HL-60/S4 (cell line): ENCODE data around the gene CAD.

Source experiments
- in situ Hi-C: fragments of 300-500 bp; cut with MboI; formaldehyde crosslinking; loops from 2 replicates; pipeline ENCODE4 v1.14.3; 2022; ENCODE audit warnings: low sequenced_read_pairs

CAD gene

DNA sequence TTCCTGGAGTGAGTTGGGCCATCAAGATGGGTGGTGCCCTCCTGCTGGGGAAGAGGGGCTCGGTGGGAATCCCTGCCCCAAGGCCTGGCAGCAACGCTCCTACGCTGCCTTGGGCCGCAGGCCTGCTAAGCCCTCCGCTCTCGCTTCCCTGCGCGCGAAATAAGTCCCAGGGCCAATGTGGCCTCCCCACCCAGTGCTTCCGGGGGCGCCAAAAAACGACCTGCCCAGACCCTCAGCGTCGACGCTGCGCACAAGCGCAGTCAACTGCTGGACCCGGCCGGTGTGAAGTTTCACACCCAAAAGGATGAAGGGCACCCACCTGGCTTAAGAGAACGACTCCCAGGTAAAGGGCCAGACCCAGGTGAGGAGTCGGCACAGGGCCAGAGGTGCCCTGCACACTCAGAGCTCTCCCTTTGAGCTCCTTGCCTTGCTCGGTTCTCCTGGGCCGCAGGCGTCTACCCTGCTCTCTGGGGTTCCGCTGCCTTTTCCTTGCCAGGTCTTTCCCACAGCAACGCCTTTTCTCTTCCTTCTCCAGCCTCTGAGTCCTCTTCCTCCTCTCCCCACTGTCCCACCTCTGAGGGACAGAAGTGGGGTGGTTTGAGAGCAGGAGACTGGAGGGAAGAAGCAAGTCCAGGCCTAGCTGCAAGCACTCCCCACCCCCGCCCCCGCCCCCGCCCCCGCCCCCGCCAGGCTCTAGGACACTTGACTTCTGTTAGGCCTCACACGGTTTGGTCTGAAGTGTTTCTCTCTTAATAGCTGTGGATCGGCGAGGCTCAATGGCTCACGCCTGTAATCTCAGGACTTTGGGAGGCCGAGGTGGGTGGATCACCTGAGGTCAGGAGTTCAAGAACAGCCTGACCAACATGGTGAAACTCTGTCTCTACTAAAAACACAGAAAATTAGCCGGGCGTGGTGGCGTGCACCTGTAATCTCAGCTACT, 58.3 kb downstream of the CAD start, which contains the start of gene DNAJC5G:
DNAJC5G (plus strand) TSS at position 223 of the 940 bp plus-strand sequence. CDS start 1,296 bp downstream, outside the sequence.
- in situ Hi-C loops = no loop called here

DNA sequence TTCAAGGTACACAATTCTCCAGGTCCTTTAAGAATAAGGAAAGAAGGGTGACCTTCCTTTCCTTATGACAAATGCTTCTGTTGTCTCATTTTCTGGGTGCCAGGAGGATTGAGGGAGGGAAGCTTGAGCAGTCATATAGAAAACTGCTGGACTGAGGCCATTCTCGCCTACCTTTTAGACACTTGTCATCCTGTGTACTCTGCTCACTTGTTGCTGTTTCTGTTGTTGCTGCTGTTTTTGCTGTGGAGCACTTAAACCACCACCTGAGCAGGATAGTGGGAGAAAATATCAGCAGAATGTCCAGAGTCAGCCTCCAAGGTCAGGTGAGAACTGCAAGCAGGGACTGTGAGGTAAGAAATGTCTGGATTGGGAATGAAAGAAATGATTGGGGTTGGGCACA, 60.8 kb downstream of the CAD start:
- in situ Hi-C loops = no loop called here

DNA sequence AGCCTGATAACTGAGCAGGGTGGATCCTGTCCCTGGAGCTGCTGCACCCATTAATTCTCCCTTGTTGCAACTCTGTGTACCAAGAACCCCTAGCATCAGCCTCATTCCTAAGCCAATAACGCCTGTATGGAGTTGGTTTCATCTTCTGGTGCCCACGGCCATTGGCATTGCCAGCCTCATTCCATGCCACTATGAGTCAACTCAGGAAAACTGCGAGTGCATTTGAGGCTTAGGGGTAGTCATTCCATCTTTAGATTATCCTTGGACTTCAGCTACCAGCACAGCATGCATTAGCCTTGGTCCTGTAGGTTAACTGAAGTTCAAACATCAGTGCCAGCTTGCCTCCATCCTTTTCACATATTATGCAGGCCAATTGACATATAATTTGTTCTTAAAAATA, 63.7 kb downstream of the CAD start:
- in situ Hi-C loops = loop anchor here (10.0 kb wide), 2 partner anchors 186 to 326 kb away; no protein-coding TSS in a partner anchor

DNA sequence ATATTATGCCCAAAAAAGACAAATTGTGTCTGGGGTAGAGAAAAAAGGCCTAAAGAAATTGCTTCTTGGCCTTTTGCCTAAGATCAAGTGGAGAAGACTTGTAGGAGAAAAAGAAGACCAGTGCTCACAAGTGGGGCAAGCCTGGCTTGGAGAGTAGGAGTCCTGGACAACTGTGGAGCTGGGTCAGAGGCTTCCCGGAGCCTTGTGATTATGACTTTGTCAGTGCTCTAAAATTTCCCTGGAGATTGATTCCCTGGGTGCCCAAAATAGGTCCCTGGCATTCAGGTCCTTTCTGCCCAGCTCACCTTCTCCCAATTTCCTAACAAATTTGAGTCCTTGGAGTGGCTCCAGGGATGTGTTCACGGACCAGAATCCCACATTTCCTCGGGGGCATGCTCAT, 64.3 kb downstream of the CAD start:
- in situ Hi-C loops = loop anchor here (10.0 kb wide), 2 partner anchors 187 to 327 kb away; no protein-coding TSS in a partner anchor

DNA sequence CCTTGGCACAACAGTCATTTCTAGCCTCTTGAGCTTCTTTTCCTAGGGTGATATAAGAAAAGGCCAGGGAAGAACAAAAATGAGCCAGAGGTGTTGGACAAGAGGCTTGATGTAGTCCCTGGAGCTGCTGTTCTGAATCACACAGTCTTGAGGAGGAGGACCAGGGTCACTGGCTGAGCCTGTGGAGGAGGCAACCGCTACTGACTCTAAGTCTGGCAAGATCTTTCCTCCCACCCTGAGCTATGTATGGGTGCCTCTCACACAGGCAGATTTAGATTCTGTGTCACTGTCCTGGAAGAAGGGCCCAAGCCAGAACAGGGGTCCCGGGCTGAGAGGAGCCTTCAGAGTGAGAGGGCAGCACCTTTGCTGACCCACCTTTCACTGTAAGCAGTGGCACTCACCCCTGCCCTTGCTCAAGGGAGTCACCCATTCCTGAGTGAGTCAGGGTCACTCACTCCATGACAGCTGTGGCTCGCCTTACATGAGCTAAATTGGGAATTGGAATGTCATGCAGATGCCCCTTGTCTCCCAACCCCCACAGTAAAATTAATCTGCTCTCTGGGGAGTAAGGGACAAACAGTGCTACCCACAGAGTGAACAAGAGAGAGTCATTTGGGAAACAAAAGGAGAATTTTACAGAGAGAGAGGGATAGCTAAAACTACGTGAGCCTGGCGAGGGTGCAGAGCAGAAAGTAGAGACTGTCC, 64.8 kb downstream of the CAD start, which contains the start of gene TRIM54:
TRIM54 (plus strand) TSS at position 575 of the 705 bp plus-strand sequence. CDS start 303 bp downstream, outside the sequence.
- in situ Hi-C loops = loop anchor here (10.0 kb wide), 2 partner anchors 187 to 327 kb away; no protein-coding TSS in a partner anchor

DNA sequence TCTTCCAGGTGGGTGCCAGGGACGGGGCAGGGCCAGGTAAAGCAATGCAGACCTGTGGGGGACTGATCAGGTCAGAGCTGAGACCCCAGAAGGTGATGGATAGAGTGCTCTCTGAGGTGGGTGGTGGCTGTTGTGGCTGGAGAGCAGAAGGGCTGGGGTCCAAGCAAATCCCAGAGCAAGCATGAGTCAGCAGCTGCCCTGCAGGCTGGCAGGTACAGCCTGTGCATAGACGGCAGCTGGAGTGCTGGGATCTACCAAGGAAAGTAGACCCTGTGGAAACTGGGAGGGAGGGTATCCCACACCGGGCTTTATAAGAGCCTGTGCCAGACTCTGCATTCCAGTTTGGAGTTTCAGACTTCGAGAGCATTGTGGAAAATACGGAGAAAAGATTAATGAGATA, 65.7 kb downstream of the CAD start:
- in situ Hi-C loops = loop anchor here (10.0 kb wide), 2 partner anchors 188 to 328 kb away; no protein-coding TSS in a partner anchor

DNA sequence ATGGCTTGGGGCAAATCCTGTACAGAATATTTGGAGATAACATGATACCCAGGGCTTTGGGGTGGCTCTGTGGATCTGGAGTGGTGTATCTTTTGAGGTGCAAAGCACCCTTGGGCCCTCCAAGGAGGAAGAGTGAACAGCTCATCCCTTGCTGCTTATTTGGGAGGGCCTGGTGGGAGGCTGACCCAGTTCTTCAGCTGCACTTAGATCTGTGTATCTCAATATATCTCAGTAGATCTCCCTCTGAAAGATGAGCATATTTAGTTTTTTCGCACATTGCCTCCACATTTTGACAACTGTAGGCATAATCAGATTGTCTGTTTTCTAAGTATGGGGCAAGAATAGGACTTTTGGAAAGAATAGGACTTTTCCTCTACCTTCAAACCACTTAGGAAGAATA, 67.8 kb downstream of the CAD start:
- in situ Hi-C loops = loop anchor here (10.0 kb wide), 2 partner anchors 190 to 330 kb away; no protein-coding TSS in a partner anchor

DNA sequence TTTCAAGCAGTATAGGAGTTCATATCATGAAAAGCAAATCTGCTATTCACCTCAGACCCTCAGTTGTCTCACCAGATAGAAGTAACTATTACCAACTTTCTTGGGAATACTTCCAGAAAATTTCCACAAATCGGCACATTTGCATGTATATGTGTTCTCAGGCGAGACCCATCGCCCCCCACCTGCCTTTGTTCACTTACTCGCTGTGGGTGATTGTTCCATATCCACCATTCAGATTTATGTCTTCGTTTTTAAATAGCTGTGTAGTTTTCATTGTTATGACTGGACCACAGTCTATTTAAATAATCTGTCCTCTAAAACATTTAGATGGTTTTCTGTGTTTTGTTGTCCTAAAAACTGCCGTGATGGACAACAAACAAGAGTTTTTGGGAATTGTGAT, 68.3 kb downstream of the CAD start:
- in situ Hi-C loops = loop anchor here (10.0 kb wide), 2 partner anchors 191 to 331 kb away; no protein-coding TSS in a partner anchor

DNA sequence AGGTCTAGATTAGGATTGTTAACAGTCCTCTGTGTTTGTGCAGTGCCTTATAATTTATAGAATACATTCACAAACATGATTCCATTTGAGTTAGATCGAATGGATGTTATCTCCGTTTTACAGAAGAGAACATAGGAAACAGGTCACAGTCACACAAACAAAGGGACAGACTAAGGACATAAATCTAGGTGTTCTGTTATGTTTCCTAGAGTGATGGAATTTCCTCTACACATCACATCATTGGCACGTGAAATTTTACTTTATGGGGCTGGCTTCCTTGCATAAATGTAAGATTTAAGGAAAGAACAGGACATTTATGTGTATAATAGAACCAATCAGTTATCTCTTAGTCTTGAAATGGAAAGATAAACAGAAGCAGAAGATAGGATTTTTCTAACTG, 71.4 kb downstream of the CAD start:
- in situ Hi-C loops = loop anchor here (10.0 kb wide), 2 partner anchors 194 to 334 kb away; no protein-coding TSS in a partner anchor

DNA sequence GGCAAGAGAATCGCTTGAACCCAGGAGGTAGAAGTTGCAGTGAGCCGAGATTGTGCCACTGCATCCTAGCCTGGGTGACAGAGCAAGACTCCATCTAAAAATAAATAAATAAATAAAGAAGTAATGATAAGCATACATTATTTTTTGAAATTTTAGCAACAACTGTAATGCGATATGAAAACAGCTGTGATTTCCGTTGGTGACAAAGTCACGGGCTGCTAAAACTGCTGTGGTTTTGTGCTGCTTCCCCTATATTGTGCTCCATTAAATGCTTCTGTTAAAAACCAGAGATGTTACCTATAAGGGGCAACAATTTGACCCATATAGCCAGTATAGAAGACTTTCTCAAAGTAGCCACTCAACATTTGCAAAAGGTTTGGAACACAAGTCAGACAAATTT, 73.4 kb downstream of the CAD start:
- in situ Hi-C loops = no loop called here

DNA sequence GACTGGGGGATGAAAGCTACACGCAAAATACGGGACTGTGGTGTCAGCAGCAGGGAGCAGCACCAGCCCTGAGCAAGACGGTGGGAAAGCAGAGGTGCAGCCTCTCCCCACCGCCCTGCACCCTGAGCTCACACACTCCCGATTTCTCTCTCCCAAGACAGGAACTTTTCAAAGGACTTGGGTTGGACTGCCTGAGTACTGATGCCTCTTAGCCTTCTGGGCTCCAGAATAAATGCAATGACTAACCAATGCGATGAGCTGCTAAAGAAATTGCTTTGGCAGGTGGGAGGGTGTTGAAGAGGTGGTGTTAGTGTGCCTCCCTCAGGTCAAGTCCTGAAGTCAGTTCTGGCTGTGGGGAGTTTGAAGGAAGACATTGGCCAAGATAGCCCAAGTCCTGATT, 74.7 kb downstream of the CAD start:
- in situ Hi-C loops = no loop called here
